ENCODE data around the gene HMGCS2. TPM values are rescaled to one million over a fixed set of nuclear protein-coding genes. Genes with fewer than 3 reads are reported as not detected.
"Not testable (repeated sequence)": the region's sequence is repeated elsewhere in the genome, so short reads cannot be mapped to it uniquely, and the experiment has no call there.

The HMGCS2 gene
- polyA plus RNA-seq, 4 donors, result 3.9 to 140 (median 99.4) TPM

DNA sequence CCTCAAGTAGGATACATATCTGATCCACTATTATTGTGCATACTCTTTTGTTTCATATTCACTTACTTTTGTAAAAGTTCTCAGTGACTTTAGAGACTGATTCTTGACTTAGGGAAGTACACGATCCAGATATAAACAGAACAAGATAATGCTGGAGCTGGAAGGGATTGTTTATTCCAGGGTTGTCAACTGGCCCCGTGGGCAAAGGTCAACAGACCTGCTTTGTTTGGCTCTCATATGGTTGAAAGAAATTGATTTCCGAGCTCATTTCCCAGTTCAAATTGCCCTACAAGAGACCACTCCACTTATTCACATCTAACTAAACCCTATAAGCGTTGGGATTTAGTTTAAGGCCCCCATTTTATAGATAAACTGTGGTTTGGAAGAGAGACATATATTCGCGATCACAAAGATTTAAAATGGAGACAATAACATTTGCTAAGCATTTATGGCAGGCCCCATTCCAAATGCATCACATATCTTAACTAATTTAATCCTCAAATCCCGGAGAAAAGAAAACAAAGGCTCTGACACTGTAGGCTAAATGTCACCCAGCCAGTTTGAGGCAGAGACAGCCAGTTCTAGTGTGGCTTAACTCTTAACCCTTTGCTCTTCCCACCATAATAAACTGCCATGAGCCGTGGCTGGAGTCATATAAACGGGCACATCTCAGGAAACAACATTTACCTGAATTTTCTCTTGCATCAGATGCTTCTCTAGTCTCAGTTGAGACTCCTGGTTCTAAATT, 21.9 kb upstream of the HMGCS2 start:
- DNase-seq (ENCODE audit: low read depth in 4 of 4, low spot score in 3 of 4), result no peak

DNA sequence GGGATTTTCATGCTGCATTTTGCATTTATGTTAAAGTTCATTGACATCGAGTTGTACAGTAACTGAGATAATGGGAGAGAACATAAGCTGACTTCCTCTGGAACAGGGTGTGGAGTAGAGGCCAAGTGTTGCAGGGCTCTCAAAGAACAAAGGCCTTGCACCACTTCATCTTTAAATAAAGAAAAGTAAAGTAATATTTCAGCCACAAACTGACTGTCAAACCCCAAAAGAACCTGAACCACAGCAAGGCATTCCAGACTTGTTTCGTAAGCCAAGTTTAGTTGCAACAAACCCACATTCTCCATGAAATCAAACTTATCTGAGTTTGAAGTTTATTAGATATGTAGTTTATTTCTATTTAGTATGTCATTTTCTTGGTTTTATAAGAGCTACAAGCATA, 19.1 kb upstream of the HMGCS2 start:
- DNase-seq (ENCODE audit: low read depth in 4 of 4, low spot score in 3 of 4), result no peak

DNA sequence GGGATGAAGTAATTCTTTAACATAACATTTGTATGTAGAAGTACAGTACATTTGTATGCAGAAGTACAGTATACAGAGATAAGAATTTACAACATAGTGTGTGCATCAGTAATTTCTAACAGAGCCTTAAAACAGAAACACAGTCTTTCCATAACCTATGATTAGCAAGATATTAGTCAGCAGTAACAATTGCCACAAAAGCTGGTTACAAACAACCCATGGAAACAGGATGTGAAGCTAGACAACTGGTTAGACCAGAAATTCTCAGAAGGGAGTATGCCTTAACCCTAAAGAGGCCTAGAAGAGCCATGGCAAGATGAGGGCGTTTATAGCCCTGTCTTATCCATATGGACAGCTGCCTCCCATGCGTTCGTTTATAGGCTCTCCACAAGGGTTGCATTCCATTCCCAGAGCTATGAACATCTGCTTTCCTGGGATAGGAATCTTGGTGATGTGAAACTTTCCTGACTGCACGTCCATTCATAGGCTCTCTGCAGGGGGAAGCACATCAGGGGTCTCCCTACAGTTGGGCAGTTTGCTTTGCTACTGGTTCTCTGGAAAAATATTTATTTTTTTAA, 17.9 kb upstream of the HMGCS2 start:
- not testable (repeated sequence) for DNase-seq (ENCODE audit: low read depth in 4 of 4, low spot score in 3 of 4)

DNA sequence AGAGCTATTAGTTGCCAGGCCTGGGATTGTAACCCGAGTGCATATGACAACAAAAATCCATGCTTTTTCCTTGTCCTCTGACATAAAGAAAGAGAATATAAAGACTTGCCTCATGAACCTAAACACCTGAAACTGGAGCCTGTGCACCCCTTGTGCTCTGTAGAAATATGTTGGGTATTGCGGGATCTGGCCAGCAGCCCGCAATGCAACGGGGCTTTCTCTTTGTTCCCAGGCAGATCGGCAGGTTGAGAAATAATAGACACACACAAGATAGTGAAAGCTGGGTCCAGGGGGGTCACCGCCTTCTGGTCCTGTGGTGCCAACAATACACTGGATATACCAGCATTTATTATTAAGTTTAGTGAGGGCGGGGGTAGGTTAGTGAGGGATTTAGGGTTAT, 17.3 kb upstream of the HMGCS2 start:
- DNase-seq (ENCODE audit: low read depth in 4 of 4, low spot score in 3 of 4), result not testable (repeated sequence)

DNA sequence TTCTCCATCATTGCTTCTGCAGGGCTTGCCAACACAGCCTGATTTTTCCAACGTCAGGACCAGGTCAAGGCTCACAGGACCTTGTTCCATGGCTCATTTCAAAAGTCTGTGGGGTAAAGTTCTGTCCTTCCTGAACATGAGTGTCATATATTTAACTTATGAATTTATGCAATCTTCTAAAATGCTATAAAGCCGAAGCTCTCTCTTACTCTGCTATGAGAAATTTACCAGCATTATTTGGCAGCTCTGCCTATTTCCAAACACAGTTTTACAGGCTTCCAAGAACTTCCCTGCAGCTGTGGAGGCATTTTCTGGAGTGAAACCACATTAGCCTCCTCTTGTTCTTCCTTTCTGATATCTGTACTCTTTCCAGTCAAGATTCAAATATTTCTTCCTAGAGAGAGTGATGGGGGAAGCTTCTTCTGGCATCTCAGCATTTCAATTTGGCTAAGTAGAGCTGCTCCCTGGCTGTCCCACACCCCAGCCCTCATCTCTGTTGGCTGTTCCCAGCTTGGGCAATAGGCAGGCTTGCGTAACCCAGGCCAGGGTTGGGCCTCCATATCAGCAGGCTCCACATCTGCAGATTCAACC, 15.6 kb upstream of the HMGCS2 start:
- no peak for DNase-seq (ENCODE audit: low read depth in 4 of 4, low spot score in 3 of 4)

DNA sequence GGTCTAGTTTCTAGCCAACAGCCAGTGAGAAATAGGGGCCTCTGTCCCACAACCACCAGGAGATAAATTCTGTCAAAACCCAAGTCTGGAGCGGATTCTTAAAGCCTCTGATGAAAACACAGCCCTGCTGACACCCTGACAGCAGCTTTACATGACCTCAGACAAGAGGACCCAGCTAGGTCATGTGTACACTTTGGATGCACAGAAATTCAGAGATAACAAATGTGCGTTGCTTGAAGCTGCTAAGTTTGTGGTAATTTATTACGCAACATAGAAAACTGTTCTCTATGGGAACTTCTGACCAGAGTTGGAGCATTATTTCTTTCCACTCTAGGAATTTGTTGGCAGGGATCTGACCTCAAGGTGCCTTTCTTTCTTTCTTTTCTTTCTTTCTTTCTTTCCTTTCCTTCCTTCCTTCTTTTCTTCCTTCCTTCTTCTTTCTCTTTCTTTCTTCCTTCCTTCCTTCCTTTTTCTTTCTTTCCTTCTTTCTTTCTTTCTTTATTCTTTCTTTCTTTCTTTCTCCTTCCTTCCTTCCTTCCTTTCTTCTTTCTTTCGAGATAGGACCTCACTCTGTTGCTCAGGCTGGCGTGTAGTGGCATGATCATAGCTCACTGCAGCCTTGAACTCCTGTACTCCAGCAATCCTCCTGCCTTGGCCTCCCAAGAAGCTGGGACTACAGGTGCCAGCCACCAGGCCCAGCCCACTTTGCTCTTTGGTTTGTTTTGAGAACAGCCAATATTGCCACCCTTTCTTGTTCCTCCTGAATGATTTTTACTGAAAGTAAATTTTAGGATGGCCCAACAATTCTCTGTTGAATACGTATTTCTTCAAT, 14.9 kb upstream of the HMGCS2 start:
- no peak for DNase-seq (ENCODE audit: low read depth in 4 of 4, low spot score in 3 of 4)

DNA sequence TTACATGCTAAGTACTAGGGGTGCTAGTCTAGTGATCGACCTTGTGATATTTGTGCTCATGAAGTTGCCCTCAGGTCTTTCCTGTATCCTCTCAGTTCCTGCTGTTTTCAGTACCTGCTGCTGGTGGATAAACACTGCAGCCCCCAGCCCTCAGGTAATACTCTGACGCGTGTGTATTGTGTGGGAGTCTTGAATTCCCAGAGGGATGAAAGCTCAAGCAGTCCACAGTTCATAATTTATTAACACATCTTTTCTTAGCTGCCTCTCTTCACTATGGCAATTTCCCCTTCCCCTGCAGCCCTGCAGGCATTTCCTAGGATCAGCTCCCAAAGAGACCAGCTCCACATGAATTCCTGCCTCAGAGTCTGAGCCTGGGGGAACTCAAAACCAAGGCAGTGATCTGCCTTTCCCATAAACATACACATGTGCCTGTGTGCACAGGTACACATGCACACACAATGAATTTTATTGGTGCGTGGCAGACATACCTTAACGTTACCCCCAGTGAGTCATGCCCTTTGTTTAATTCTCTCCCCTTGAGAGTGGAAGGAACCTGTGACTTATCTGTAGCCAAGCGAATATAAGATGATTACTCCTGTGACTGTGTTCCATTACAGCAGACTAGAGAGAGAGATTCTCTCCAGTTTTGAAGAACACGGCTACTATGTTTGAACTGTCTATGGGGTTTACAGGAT, 14.1 kb upstream of the HMGCS2 start:
- no peak for DNase-seq (ENCODE audit: low read depth in 4 of 4, low spot score in 3 of 4)

DNA sequence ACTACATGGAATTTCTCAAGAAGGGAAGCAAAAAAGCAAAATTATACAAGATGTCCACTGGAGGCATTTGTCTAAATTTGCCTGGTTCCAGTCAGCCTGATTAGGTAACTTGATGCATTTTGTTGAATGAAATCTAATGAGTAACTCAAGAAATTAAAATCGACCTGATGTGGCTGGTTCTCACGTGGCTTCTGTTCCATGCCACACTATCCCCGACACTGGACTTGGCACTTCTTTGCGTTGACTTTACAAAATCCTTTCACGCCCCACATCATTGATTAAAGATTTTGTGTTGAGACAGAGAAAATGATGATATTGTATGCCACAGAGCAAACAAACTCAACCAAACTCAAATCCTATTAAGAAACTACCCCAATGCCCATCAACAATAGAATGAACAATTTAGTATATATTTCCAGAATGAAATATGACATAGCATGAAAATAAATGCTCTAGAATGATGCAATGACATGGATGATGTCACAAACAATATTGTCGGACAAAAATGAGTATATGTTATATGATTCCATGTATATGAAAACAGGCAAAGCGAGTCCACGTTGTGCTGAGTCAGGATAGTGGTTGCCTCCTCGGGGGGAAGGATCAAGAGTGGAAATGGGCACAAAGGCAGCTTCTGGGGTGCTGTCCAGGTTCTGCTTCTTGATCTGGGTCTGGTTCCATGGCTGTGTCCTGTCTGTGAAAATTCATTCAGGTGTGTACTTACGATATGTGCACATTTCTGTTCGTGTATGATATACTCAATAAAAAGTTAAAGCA, 12.9 kb upstream of the HMGCS2 start:
- no peak for DNase-seq (ENCODE audit: low read depth in 4 of 4, low spot score in 3 of 4)

DNA sequence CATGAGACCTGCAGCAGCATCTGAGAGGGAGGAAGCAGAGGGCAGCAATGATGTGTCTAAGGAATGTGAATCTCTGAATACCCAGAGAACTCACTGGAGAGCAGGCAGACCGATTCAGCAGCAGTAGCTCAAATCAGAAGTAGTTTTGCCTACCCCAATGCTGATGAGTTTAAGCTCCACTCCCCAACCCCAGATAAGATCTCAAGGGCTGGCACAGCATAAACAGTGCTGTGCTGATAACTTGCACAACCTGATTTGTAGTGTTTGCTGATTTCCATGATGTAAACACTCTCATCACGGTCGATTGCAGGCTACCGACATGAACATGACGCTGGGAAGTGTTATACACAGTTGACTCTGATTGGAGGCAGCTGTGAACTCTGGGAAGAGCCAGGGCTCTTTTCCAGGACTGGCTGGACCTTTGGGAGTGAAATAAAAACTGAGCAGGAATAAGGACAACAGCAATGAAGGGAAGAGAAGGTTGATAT, 11.2 kb upstream of the HMGCS2 start:
- no peak for DNase-seq (ENCODE audit: low read depth in 4 of 4, low spot score in 3 of 4)

DNA sequence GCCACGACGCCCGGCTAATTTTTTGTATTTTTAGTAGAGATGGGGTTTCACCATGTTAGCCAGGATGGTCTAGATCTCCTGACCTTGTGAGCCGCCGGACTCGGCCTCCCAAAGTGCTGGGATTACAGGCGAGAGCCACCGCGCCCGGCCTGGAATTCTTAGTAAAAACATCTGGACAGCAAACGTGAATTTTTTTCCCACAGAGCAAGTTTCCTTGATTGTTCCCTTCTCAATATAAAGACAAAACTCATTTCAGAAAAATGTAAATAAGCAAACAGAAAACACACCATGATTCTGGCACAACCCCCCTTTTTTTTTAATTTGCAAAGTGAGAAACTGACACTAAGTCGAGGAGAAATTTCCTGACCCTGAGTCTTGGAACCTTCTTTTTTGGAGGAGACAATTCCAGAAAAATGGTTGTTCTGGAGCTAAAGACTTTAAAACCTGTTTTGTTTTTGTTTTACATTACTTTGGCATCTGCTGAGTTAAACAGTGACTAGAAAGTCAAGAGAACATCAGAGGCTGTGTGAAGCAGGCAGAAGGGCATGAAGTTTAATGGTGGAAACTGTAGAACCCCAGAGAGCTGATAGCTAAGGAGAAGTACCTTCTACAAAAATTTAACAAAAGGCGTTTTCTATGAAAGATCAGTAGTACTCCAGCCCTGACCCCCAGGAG, 10.3 kb upstream of the HMGCS2 start:
- DNase-seq (ENCODE audit: low read depth in 4 of 4, low spot score in 3 of 4), result no peak

DNA sequence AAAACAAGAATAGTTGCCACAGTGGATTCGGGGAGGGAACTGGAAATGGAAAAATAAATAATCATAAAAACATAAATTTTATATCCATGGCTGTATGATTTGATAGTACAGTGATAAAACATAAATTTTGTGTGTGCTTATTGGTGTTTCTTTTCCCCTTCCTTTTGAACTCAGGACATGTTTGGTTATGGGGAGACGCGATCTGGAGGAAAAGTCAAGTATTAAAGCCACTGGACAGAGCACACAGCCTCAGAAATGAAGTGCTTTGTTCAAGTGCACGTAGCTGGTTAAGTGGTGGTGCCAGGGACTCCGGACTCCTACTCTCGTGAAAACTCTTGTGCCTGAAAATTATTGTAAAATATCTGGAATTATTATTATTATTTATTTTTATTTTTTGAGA, 9.7 kb upstream of the HMGCS2 start:
- DNase-seq (ENCODE audit: low read depth in 4 of 4, low spot score in 3 of 4), result no peak

DNA sequence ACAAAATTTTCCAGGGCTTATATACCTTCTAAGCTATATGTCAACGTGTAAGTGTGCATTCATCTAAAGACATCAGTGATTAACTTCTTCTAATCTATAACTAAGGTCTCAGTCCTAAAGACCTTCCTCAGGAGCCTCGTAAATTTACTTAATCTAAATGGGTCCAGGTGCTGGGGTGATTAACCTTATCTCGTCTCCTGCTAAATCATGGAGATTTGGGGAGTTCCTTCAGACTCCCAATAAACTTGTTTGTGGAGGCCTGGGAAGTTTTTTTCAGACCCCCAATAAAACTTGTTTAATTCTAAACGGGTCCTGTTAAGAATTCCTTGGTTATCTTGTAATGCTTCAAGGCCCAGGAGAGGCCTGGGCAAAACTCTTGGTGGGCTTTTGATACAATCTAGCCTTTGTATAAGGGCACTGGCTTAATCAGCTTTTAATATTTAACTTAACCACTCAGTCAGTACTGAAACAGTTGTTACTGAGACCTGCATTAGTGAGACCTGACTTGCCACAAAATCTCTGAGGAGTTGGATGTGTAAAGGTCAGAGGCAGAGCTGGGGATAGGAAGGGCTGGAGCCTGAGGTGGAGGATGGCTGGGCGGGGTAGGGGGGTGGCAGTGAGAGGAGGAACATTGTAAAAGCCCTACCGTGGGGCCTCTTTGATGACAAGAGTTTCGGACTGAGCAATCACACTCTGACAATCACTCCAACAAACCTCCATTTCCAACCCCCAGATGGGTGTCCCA, 6.2 kb upstream of the HMGCS2 start:
- no peak for DNase-seq (ENCODE audit: low read depth in 4 of 4, low spot score in 3 of 4)

DNA sequence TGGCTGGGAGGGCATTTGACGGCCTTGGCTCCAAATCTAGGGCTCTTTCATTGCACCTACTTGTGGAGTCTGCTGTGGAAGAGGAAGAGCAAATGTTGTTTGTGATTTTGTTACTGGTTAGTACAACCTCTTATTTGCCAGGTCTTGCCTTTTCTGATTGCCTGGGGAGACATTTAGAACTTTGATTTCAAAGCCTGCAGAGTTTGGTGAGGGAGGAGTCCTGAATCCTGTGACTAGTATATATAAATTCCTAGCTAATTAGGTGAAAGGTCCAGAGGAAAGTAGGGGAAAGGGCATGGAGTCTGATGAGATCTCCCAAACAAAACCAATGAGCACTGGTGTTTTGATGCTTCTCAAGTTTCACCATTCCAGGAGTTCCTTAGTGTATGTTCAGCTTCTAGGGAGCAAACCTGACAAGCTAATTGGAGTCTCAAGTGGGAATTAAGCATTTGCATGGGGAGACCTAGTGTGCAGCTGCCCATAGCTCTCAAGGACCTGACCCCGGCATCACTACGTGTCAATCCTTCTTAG, 5.1 kb upstream of the HMGCS2 start:
- DNase-seq (ENCODE audit: low read depth in 4 of 4, low spot score in 3 of 4), result no peak

DNA sequence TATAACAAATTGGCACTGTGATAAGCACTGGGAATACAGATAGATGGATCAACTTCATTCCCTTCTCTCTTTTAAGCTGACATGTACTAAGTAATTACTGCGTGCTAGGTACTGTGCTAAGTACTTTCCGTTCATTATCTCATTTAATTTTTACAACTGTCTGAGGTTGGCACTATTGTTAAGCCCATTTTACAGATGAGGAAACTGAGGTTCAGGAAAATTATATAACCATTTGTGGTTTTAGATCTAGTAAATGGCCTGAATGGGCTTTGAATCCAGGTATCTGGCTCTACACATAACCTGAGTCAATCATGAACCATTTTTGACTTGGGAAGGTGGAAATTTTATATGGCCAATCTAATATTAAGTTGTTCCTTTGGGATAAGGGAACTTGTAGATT, 3.6 kb upstream of the HMGCS2 start:
- DNase-seq (ENCODE audit: low read depth in 4 of 4, low spot score in 3 of 4), result no peak

DNA sequence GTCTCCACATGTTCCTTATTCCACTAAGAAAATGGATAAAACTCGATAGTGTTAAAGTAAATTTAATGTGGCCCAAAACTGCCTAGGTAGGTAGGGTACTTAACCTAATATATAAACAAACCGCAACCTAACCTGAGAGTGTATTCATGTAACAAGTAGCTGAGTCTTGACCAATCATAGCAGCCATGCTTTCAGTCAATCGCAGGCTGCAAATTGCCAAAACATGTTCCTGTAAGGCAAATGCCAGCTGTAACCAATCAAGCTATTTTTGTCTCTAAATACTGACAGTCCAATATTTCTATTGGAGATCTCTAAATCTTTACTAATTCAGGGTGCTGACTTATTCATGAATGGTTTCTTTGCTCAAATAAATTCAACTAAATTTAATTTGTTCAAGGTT, 3.1 kb upstream of the HMGCS2 start:
- DNase-seq (ENCODE audit: low read depth in 4 of 4, low spot score in 3 of 4), result no peak

DNA sequence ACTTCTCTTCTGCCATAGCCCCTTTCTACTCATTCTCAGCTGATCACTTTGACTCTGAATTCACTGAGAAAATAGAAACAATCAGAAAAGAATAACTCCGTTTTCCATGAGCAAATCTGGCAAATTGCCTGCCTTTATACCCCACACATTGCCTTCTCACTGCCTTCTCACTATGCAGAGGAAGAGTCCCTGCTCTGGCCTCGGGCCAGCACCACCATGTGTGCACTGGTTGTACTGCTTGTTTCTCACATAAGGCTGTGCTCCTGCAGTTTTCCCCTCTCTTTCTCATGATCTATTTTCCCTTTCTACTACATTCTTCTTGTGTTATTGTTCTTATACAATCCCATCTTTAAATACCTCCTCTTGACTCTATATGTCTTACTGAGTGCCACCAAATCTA, 2.3 kb upstream of the HMGCS2 start:
- DNase-seq (ENCODE audit: low read depth in 4 of 4, low spot score in 3 of 4), result no peak

DNA sequence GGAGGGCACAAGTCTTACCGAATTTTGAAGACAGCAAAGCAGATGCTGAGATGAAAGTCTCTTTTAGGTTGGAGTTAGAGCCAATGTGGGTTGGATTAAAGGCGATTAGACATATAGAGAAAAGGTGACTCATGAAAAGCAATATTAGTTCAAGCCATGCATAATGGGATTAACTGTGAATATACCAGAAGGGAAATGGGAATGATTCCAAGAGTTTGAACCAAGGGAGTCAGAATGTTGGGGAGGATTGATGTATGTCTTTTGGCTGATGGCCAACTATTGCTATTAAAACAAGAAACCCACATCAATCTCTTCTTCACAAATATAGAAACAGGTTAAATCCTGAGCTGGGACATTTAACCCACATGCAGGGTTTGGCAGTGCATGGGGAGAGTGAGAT, 1.2 kb downstream of the HMGCS2 start:
- no peak for DNase-seq (ENCODE audit: low read depth in 4 of 4, low spot score in 3 of 4)

DNA sequence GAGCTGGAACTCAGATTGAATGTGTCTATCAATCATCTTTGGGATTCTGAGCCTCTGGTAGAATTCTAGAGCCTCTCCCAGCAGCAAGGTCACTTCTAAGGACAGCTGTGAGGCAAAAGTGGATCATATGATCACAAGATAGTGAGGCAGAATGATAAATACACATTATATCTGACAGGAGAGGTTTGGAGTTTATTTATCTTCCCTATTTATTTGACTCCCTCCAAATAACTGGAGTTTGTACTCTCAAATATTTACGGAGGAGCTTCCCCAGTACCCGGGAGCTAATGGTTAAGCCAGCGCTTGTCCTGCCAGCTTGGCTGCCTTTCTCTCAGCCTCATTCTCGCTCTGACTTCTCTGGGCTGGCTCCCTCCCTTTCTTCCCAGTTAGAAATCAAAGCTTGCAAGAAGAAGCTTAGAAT, 2.3 kb downstream of the HMGCS2 start:
- no peak for DNase-seq (ENCODE audit: low read depth in 4 of 4, low spot score in 3 of 4)

Data from left renal pelvis (tissue), 4 donors.